Mesendoderm (in vitro differentiated cells): ENCODE data around the gene FGF4.

Experiments
- DNase-seq: peaks from one replicate; pipeline ENCODE4 v3.0.0; 2013
- H2AK5ac ChIP-seq: 2 replicates; pipeline ENCODE4 v1.6.1; 2013; ENCODE audit warnings: low read length, inconsistent platforms
- H2BK120ac ChIP-seq: 2 replicates; pipeline ENCODE4 v1.6.1; 2013; ENCODE audit warnings: low read depth, mild to moderate bottlenecking, low read length, moderate library complexity, mixed read lengths
- H2BK15ac ChIP-seq: replicated peaks from 2 replicates; pipeline ENCODE4 v1.6.1; 2013; ENCODE audit warnings: low read depth, mild to moderate bottlenecking, moderate library complexity
- H2BK5ac ChIP-seq: 2 replicates; pipeline ENCODE4 v1.6.1; 2013; ENCODE audit warnings: low read length, inconsistent platforms
- H3K18ac ChIP-seq: 2 replicates; pipeline ENCODE4 v1.6.1; 2013; ENCODE audit warnings: mild to moderate bottlenecking, low read length, mixed read lengths
- H3K23ac ChIP-seq: one replicate; pipeline ENCODE4 v1.6.1; 2013; ENCODE audit warnings: low read length
- H3K27ac ChIP-seq: 2 replicates; pipeline ENCODE4 v1.5.1; 2013; ENCODE audit warnings: low read depth, mild to moderate bottlenecking, inconsistent platforms, low read length, moderate library complexity
- H3K27me3 ChIP-seq: 2 replicates; pipeline ENCODE4 v1.6.1; 2013; ENCODE audit warnings: low read length, control low read depth, mild to moderate bottlenecking, inconsistent platforms; ENCODE audit not compliant: insufficient read depth, poor library complexity
- H3K36me3 ChIP-seq: 2 replicates; pipeline ENCODE4 v1.6.1; 2013; ENCODE audit warnings: low read length, inconsistent platforms; ENCODE audit not compliant: control insufficient read depth, insufficient read depth
- H3K4ac ChIP-seq: one replicate; pipeline ENCODE4 v1.6.1; 2013; ENCODE audit warnings: low read depth, mild to moderate bottlenecking, low read length, moderate library complexity
- H3K4me1 ChIP-seq: 2 replicates; pipeline ENCODE4 v1.6.1; 2013; ENCODE audit warnings: low read depth, low read length, inconsistent platforms; ENCODE audit not compliant: control insufficient read depth
- H3K4me2 ChIP-seq: 2 replicates; pipeline ENCODE4 v1.6.1; 2013; ENCODE audit warnings: low read length
- H3K4me3 ChIP-seq: 2 replicates; pipeline ENCODE4 v1.5.1; 2013; ENCODE audit warnings: mild to moderate bottlenecking, low read length
- H3K56ac ChIP-seq: one replicate; pipeline ENCODE4 v1.6.1; 2013; ENCODE audit warnings: low read length
- H3K79me1 ChIP-seq: 2 replicates; pipeline ENCODE4 v1.6.1; 2013; ENCODE audit warnings: low read length, inconsistent platforms
- H3K79me2 ChIP-seq: 2 replicates; pipeline ENCODE4 v1.6.1; 2013; ENCODE audit warnings: mild to moderate bottlenecking, low read length; ENCODE audit not compliant: control insufficient read depth, insufficient read depth
- H3K9ac ChIP-seq: 2 replicates; pipeline ENCODE4 v1.6.1; 2013; ENCODE audit warnings: low read length, inconsistent platforms
- H4K5ac ChIP-seq: one replicate; pipeline ENCODE4 v1.6.1; 2013; ENCODE audit warnings: low read length
- H4K8ac ChIP-seq: one replicate; pipeline ENCODE4 v1.6.1; 2013; ENCODE audit warnings: low read depth, mild to moderate bottlenecking, control low read depth, low read length, moderate library complexity
- WGBS: extraction: QIAGEN DNeasy Blood & Tissue Kit; methylation state at CpG from one replicate; pipeline ENCODE4 v1.1.7; 2013; ENCODE audit warnings: low lambda C conversion rate, missing lambda C conversion rate; ENCODE audit not compliant: insufficient coverage; ENCODE audit errors: extremely low coverage; 5-methylcytosine and 5-hydroxymethylcytosine counted together

The FGF4 gene

DNA sequence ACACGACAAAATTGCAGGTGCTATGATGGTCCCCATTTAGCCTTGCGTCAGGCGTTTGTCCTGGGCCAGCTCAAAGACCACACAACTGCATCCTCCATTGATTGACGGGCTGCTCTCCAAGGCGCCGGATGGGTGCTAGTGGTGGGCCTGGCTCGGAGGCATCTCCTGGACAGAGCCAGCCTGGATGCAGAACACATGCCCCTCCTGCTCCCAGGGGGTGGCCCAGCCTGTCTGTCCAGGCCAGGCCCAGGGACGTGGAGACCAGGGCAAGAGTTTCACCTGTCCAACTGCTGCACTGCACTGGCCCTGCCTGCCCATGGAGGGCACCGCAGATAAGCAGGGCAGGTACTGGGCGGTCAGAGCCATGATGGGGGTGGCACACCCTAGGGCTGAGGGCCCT lies 47.9 kb downstream of the FGF4 start:
- Histone ChIP-seq H3K23ac (no peak overlapping the region), H4K8ac (no peak overlapping the region), H3K4me2 (no peak overlapping the region), H2BK15ac (no peak overlapping the region), H3K4me1 (no peaks in the 10 kb centered on the region), H2BK5ac (no peak overlapping the region), H3K36me3 (no peaks in the 10 kb centered on the region), H3K79me1 (no peaks in the 10 kb centered on the region), H3K79me2 (no peaks in the 10 kb centered on the region), H3K9ac (no peak overlapping the region), H4K5ac (no peak overlapping the region), H2AK5ac (no peak overlapping the region), H2BK120ac (no peak overlapping the region), H3K27me3 (no peaks in the 10 kb centered on the region), H3K56ac (no peak overlapping the region), H3K18ac (no peak overlapping the region), H3K27ac (no peak overlapping the region), H3K4ac (no peak overlapping the region), H3K4me3 (no peak overlapping the region)
- WGBS, result no CpG with 5 or more reads among the region's 10 CpGs
- no peak for DNase-seq

GRCh38 chr11:69726481-69726880 lies 48.7 kb downstream of the FGF4 start:
- no peak overlapping the region for H3K27ac ChIP-seq
- H3K27me3 ChIP-seq, result no peaks in the 10 kb centered on the region
- H3K23ac ChIP-seq, result no peak overlapping the region
- no peak overlapping the region for H3K18ac ChIP-seq
- no peak overlapping the region for H2BK15ac ChIP-seq
- no peaks in the 10 kb centered on the region for H3K79me1 ChIP-seq
- no peak overlapping the region for H3K4ac ChIP-seq
- DNase-seq, result no peak
- no peak overlapping the region for H3K56ac ChIP-seq
- H4K8ac ChIP-seq, result no peak overlapping the region
- H3K4me3 ChIP-seq, result no peak overlapping the region
- no peaks in the 10 kb centered on the region for H3K36me3 ChIP-seq
- H3K4me2 ChIP-seq, result no peak overlapping the region
- WGBS, result no CpG with 5 or more reads among the region's 18 CpGs
- no peak overlapping the region for H2BK120ac ChIP-seq
- no peak overlapping the region for H3K9ac ChIP-seq
- H2BK5ac ChIP-seq, result no peak overlapping the region
- H3K4me1 ChIP-seq, result no peaks in the 10 kb centered on the region
- H4K5ac ChIP-seq, result no peak overlapping the region
- H2AK5ac ChIP-seq, result no peak overlapping the region
- no peaks in the 10 kb centered on the region for H3K79me2 ChIP-seq

DNA sequence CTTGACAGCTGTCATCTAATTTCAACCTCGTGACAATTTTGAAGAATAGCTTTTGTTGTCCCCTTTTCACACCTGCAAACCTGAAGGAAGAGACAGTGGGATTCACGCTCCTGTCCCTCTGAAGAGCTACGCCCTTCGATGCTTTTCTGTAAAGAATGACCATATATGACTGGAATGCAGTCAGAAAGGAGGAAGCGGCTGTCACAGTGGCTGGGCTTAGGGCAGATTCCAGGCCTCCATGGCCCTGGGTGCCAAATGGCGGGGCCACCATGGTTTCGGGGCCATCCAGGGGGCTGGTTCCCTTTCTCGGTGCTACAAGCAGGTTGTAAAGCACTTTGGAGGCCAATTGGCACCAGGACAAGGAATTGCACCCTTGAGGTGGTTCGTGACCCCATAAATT lies 49.1 kb downstream of the FGF4 start:
- H3K4me2 ChIP-seq, result no peak overlapping the region
- no peak overlapping the region for H4K5ac ChIP-seq
- H3K27me3 ChIP-seq, result no peaks in the 10 kb centered on the region
- H3K56ac ChIP-seq, result no peak overlapping the region
- no peaks in the 10 kb centered on the region for H3K79me2 ChIP-seq
- H3K36me3 ChIP-seq, result no peaks in the 10 kb centered on the region
- no peaks in the 10 kb centered on the region for H3K4me1 ChIP-seq
- H3K4me3 ChIP-seq, result no peak overlapping the region
- H2BK5ac ChIP-seq, result no peak overlapping the region
- H3K23ac ChIP-seq, result no peak overlapping the region
- peak; percentile 67 for DNase-seq
- H2BK15ac ChIP-seq, result no peak overlapping the region
- no peak overlapping the region for H3K9ac ChIP-seq
- WGBS, result no CpG with 5 or more reads among the region's 9 CpGs
- H2AK5ac ChIP-seq, result no peak overlapping the region
- no peak overlapping the region for H3K27ac ChIP-seq
- no peak overlapping the region for H3K18ac ChIP-seq
- H3K4ac ChIP-seq, result no peak overlapping the region
- H3K79me1 ChIP-seq, result no peaks in the 10 kb centered on the region
- H4K8ac ChIP-seq, result no peak overlapping the region
- H2BK120ac ChIP-seq, result no peak overlapping the region

DNA sequence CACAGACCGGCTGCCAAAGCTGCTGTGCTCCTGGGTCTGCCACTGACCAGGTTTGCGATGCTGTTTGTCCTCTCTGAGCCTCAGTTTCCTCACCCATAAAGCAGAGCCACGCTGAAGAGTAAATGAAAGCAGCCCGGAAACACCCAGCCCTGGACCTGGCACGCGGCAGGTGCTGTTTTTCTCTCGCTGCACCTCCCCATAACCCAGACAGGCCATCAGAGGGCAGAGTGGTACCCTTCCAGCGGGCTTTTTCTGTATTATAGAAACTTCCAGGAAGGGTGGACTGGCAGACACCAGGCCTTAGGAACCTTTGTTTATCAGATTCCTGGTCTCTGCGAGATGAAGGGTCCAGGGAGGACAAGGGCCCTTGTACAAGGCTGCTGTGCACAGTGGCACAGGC lies 53.4 kb downstream of the FGF4 start:
- no peak overlapping the region for H2BK15ac ChIP-seq
- H2BK5ac ChIP-seq, result no peak overlapping the region
- H2AK5ac ChIP-seq, result no peak overlapping the region
- H4K5ac ChIP-seq, result no peak overlapping the region
- H3K79me1 ChIP-seq, result no peaks in the 10 kb centered on the region
- no peaks in the 10 kb centered on the region for H3K36me3 ChIP-seq
- H3K23ac ChIP-seq, result no peak overlapping the region
- no peak overlapping the region for H3K18ac ChIP-seq
- H3K56ac ChIP-seq, result peak overlapping the region; percentile 5
- no peaks in the 10 kb centered on the region for H3K79me2 ChIP-seq
- WGBS, result no CpG with 5 or more reads among the region's 9 CpGs
- H2BK120ac ChIP-seq, result no peak overlapping the region
- H3K4me1 ChIP-seq, result no peaks in the 10 kb centered on the region
- no peaks in the 10 kb centered on the region for H3K27me3 ChIP-seq
- H4K8ac ChIP-seq, result no peak overlapping the region
- no peak for DNase-seq
- no peak overlapping the region for H3K4ac ChIP-seq
- H3K9ac ChIP-seq, result no peak overlapping the region
- H3K4me2 ChIP-seq, result no peak overlapping the region
- no peak overlapping the region for H3K4me3 ChIP-seq
- H3K27ac ChIP-seq, result no peak overlapping the region

- H3K9ac ChIP-seq, result no peak overlapping the region
- H3K27ac ChIP-seq, result no peak overlapping the region
- no peak overlapping the region for H3K4me2 ChIP-seq
- H4K5ac ChIP-seq, result no peak overlapping the region
- no peak overlapping the region for H3K4me3 ChIP-seq
- H2BK120ac ChIP-seq, result no peak overlapping the region
- H3K36me3 ChIP-seq, result no peaks in the 10 kb centered on the region
- H3K56ac ChIP-seq, result no peak overlapping the region
- no peak for DNase-seq
- H3K79me1 ChIP-seq, result no peaks in the 10 kb centered on the region
- no peaks in the 10 kb centered on the region for H3K27me3 ChIP-seq
- H3K18ac ChIP-seq, result no peak overlapping the region
- no peak overlapping the region for H2BK5ac ChIP-seq
- no CpG with 5 or more reads among the region's 14 CpGs for WGBS
- no peak overlapping the region for H2AK5ac ChIP-seq
- no peaks in the 10 kb centered on the region for H3K79me2 ChIP-seq
- no peak overlapping the region for H3K23ac ChIP-seq
- no peak overlapping the region for H3K4ac ChIP-seq
- H3K4me1 ChIP-seq, result no peaks in the 10 kb centered on the region
- no peak overlapping the region for H4K8ac ChIP-seq
- no peak overlapping the region for H2BK15ac ChIP-seq
Observed at GRCh38 chr11:69721106-69721505, 54.0 kb downstream of the FGF4 start.
